HCT116 (cell line): ENCODE measurements around the gene TLR2.

Experiments
- CEBPB ChIP-seq: IDR thresholded peaks from 2 replicates; pipeline ENCODE4 v1.6.1; 2012; ENCODE audit warnings: low read depth
- ELF1 ChIP-seq: IDR thresholded peaks from 2 replicates; pipeline ENCODE4 v1.6.1; 2012; ENCODE audit warnings: low read depth, borderline replicate concordance
- EZH2 ChIP-seq: fragments of 200-600 bp; sonication (generic); IDR thresholded peaks from 2 replicates; pipeline ENCODE4 v1.6.1; 2017; ENCODE audit warnings: antibody characterized with exemption, mixed run types
- EZH2phosphoT487 ChIP-seq: fragments of 200-600 bp; IDR thresholded peaks from 2 replicates; pipeline ENCODE4 v1.6.1; 2018; ENCODE audit warnings: antibody characterized with exemption, borderline replicate concordance
- POLR2A ChIP-seq: IDR thresholded peaks from 2 replicates; pipeline ENCODE4 v1.7.0; 2011; ENCODE audit warnings: borderline replicate concordance; ENCODE audit not compliant: insufficient read depth, insufficient read length; ENCODE audit errors: extremely low read depth
- POLR2AphosphoS5 ChIP-seq: IDR thresholded peaks from 2 replicates; pipeline ENCODE4 v1.6.1; 2011; ENCODE audit warnings: mild to moderate bottlenecking, low read depth, low read length, moderate library complexity
- RAD21 ChIP-seq: IDR thresholded peaks from 2 replicates; pipeline ENCODE4 v1.6.1; 2012; ENCODE audit warnings: low read depth, mild to moderate bottlenecking
- SRF ChIP-seq: IDR thresholded peaks from 2 replicates; pipeline ENCODE4 v1.6.1; 2012; ENCODE audit warnings: low read depth
- TCF7L2 ChIP-seq: IDR thresholded peaks from 2 replicates; pipeline ENCODE4 v1.7.0; 2011; ENCODE audit warnings: borderline replicate concordance, inconsistent platforms; ENCODE audit not compliant: insufficient read depth, insufficient read length; ENCODE audit errors: extremely low read depth
- ZNF274 ChIP-seq: fragments of 200-500 bp; sonication (Bioruptor generic); IDR thresholded peaks from 2 replicates; pipeline ENCODE4 v1.6.1; 2014; ENCODE audit warnings: mild to moderate bottlenecking, low read depth, low read length, inconsistent platforms
- TF ChIP-seq, protein P1 (sequence below), 3 experiments: fragments of 200-600 bp in 1 of 3; sonication (generic) in 1 of 3; IDR thresholded peaks in 2 of 3; conservative IDR thresholded peaks in 1 of 3; 2 replicates each; pipeline ENCODE4 v1.5.1; 2012 to 2017; ENCODE audit warnings: low read depth in 2 of 3, low read length in 2 of 3, antibody characterized with exemption in 1 of 3, borderline replicate concordance in 1 of 3, control low read depth in 1 of 3, mild to moderate bottlenecking in 1 of 3, mixed read lengths in 1 of 3, mixed run types in 1 of 3, moderate library complexity in 1 of 3; ENCODE audit not compliant: insufficient read depth in 1 of 3
- TF ChIP-seq, protein P2 (sequence below): IDR thresholded peaks from 2 replicates; pipeline ENCODE4 v1.6.1; 2011; ENCODE audit warnings: mild to moderate bottlenecking, low read length, moderate library complexity; ENCODE audit not compliant: insufficient replicate concordance; ENCODE audit errors: extremely low read depth
- TF ChIP-seq, protein P3 (sequence below): IDR thresholded peaks from 2 replicates; pipeline ENCODE4 v1.6.1; 2012

DNA sequence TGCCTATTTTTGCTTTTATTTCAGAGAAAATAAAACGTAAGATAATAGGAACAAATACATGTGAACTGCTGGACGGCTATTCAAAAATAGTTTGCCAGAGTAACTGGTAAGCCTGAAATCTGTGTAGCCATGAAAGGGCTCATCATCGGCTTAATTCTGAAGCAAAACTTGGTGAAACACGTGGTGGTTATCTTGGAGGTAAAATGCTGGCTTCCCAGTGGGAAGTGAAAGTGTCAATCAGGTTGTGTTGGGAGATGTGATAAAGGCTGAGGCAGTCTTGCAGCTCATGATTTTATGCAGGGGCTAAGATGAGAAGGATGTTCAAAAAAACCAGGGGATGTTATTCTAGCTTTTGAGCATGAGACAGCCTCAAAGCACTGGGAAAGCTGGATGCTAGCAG, 36.1 kb upstream of the TLR2 start:
- TF ChIP-seq, protein P1, sequence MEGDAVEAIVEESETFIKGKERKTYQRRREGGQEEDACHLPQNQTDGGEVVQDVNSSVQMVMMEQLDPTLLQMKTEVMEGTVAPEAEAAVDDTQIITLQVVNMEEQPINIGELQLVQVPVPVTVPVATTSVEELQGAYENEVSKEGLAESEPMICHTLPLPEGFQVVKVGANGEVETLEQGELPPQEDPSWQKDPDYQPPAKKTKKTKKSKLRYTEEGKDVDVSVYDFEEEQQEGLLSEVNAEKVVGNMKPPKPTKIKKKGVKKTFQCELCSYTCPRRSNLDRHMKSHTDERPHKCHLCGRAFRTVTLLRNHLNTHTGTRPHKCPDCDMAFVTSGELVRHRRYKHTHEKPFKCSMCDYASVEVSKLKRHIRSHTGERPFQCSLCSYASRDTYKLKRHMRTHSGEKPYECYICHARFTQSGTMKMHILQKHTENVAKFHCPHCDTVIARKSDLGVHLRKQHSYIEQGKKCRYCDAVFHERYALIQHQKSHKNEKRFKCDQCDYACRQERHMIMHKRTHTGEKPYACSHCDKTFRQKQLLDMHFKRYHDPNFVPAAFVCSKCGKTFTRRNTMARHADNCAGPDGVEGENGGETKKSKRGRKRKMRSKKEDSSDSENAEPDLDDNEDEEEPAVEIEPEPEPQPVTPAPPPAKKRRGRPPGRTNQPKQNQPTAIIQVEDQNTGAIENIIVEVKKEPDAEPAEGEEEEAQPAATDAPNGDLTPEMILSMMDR (IDR thresholded peaks at IDR 0.05 in 2 of 3, conservative IDR thresholded peaks at IDR 0.05 in 1 of 3; ENCODE audit: borderline replicate concordance in 1 of 3, insufficient read depth in 1 of 3, low read depth in 2 of 3, low read length in 2 of 3) = no peak
- TF ChIP-seq, protein P2, sequence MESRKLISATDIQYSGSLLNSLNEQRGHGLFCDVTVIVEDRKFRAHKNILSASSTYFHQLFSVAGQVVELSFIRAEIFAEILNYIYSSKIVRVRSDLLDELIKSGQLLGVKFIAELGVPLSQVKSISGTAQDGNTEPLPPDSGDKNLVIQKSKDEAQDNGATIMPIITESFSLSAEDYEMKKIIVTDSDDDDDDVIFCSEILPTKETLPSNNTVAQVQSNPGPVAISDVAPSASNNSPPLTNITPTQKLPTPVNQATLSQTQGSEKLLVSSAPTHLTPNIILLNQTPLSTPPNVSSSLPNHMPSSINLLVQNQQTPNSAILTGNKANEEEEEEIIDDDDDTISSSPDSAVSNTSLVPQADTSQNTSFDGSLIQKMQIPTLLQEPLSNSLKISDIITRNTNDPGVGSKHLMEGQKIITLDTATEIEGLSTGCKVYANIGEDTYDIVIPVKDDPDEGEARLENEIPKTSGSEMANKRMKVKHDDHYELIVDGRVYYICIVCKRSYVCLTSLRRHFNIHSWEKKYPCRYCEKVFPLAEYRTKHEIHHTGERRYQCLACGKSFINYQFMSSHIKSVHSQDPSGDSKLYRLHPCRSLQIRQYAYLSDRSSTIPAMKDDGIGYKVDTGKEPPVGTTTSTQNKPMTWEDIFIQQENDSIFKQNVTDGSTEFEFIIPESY = no peak
- TF ChIP-seq ZNF274 (no peak), TCF7L2 (no peak), EZH2 (no peak), ELF1 (no peak), RAD21 (no peak), POLR2A (no peak), POLR2AphosphoS5 (no peak), CEBPB (no peak), SRF (no peak), EZH2phosphoT487 (no peak)
- TF ChIP-seq, protein P3, sequence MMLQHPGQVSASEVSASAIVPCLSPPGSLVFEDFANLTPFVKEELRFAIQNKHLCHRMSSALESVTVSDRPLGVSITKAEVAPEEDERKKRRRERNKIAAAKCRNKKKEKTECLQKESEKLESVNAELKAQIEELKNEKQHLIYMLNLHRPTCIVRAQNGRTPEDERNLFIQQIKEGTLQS = no peak
